GM11168 (cell line): ENCODE measurements around the gene VPS26A.
"Not testable (repeated sequence)": the region's sequence is repeated elsewhere in the genome, so short reads cannot be mapped to it uniquely, and the experiment has no call there.

Source experiments
- in situ Hi-C: fragments of 300-500 bp; cut with MboI; formaldehyde crosslinking; loops from one replicate; pipeline ENCODE4 v1.12.0; 2022; ENCODE audit warnings: low sequenced_read_pairs; ENCODE audit not compliant: unreplicated experiment

The VPS26A gene

GRCh38 chr10:69101451-69102095 lies 22.4 kb upstream of the VPS26A start:
- in situ Hi-C loops, result no loop called here

GRCh38 chr10:69102440-69102839 lies 21.5 kb upstream of the VPS26A start:
- in situ Hi-C loops, result no loop called here

- in situ Hi-C loops, result no loop called here
Measured at GRCh38 chr10:69103784-69104183, 20.2 kb upstream of the VPS26A start.

- in situ Hi-C loops, result no loop called here
Measured at GRCh38 chr10:69104994-69105790, 18.8 kb upstream of the VPS26A start.

- in situ Hi-C loops, result no loop called here
Measured at GRCh38 chr10:69107176-69107490, 16.8 kb upstream of the VPS26A start.

GRCh38 chr10:69107699-69108098 lies 16.3 kb upstream of the VPS26A start:
- in situ Hi-C loops, result no loop called here

- in situ Hi-C loops, result no loop called here
Measured at GRCh38 chr10:69119896-69120295, 4.1 kb upstream of the VPS26A start.

- in situ Hi-C loops, result no loop called here
Measured at GRCh38 chr10:69123306-69123746, 652 bp upstream of the VPS26A start.

GRCh38 chr10:69124563-69125268 lies 738 bp downstream of the VPS26A start:
- in situ Hi-C loops, result no loop called here

GRCh38 chr10:69125554-69125953 lies 1.6 kb downstream of the VPS26A start:
- in situ Hi-C loops, result no loop called here

- in situ Hi-C loops, result no loop called here
Measured at GRCh38 chr10:69130251-69130650, 6.3 kb downstream of the VPS26A start.

- in situ Hi-C loops, result no loop called here
Measured at GRCh38 chr10:69139961-69140360, 16.0 kb downstream of the VPS26A start.

GRCh38 chr10:69141304-69141703 lies 17.3 kb downstream of the VPS26A start:
- in situ Hi-C loops, result no loop called here

- in situ Hi-C loops, result not testable (repeated sequence)
Measured at GRCh38 chr10:69142074-69142473, 18.1 kb downstream of the VPS26A start.

- in situ Hi-C loops, result no loop called here
Measured at GRCh38 chr10:69142983-69143382, 19.0 kb downstream of the VPS26A start.

GRCh38 chr10:69145329-69145728 lies 21.4 kb downstream of the VPS26A start:
- in situ Hi-C loops, result no loop called here

GRCh38 chr10:69145864-69146263 lies 21.9 kb downstream of the VPS26A start:
- in situ Hi-C loops, result no loop called here

- in situ Hi-C loops, result no loop called here
Measured at GRCh38 chr10:69146759-69147158, 22.8 kb downstream of the VPS26A start.

- in situ Hi-C loops, result no loop called here
Measured at GRCh38 chr10:69151984-69152383, 28.0 kb downstream of the VPS26A start.

GRCh38 chr10:69153227-69153626 lies 29.2 kb downstream of the VPS26A start:
- in situ Hi-C loops, result no loop called here

- in situ Hi-C loops, result no loop called here
Measured at GRCh38 chr10:69160809-69161241, 36.8 kb downstream of the VPS26A start.
